K562 (cell line): ENCODE data around the gene TMTC3.
A peak's percentile ranks its signal among the peaks of the same experiment; 100 is the strongest.

Source experiments
- MAFK ChIP-seq: IDR thresholded peaks from 2 replicates; pipeline ENCODE4 v1.6.1; 2011; ENCODE audit warnings: low read length, improper control_type of control experiment
- NEUROD1 ChIP-seq: fragments of 150-350 bp; IDR thresholded peaks from 2 replicates; pipeline ENCODE4 v1.6.1; 2014; ENCODE audit warnings: borderline replicate concordance, low read length, low read depth; ENCODE audit not compliant: partially characterized antibody
- TF ChIP-seq, protein P1 (sequence below): fragments of 450-650 bp; IDR thresholded peaks from 2 replicates; pipeline ENCODE4 v1.6.1; 2018; ENCODE audit not compliant: partially characterized antibody

- TF ChIP-seq, protein P1, sequence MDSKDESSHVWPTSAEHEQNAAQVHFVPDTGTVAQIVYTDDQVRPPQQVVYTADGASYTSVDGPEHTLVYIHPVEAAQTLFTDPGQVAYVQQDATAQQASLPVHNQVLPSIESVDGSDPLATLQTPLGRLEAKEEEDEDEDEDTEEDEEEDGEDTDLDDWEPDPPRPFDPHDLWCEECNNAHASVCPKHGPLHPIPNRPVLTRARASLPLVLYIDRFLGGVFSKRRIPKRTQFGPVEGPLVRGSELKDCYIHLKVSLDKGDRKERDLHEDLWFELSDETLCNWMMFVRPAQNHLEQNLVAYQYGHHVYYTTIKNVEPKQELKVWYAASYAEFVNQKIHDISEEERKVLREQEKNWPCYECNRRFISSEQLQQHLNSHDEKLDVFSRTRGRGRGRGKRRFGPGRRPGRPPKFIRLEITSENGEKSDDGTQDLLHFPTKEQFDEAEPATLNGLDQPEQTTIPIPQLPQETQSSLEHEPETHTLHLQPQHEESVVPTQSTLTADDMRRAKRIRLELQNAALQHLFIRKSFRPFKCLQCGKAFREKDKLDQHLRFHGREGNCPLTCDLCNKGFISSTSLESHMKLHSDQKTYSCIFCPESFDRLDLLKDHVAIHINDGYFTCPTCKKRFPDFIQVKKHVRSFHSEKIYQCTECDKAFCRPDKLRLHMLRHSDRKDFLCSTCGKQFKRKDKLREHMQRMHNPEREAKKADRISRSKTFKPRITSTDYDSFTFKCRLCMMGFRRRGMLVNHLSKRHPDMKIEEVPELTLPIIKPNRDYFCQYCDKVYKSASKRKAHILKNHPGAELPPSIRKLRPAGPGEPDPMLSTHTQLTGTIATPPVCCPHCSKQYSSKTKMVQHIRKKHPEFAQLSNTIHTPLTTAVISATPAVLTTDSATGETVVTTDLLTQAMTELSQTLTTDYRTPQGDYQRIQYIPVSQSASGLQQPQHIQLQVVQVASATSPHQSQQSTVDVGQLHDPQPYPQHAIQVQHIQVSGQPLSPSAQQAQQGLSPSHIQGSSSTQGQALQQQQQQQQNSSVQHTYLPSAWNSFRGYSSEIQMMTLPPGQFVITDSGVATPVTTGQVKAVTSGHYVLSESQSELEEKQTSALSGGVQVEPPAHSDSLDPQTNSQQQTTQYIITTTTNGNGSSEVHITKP, result no peak
- TF ChIP-seq MAFK, result peak; percentile 89
- TF ChIP-seq NEUROD1, result no peak
Observed at GRCh38 chr12:88132392-88132791, 9.7 kb upstream of the TMTC3 start.
